GM18507 (cell line): ENCODE results near the gene ASCC2.

ENCODE experiments used
- DNase-seq: peaks from one replicate; pipeline ENCODE4 v3.0.0; 2011; ENCODE audit warnings: low read depth; ENCODE audit not compliant: insufficient read length; ENCODE audit errors: extremely low spot score
- FAIRE-seq: peaks from 2 replicates; lab custom pipeline; 2011; peaks lifted over from hg19 to GRCh38; lab: Jason Lieb, UNC

ASCC2 gene

GRCh38 chr22:29821291-29822016 lies 16.6 kb downstream of the ASCC2 start:
- FAIRE-seq (peak; percentile 87), DNase-seq (peak; percentile 60)

DNA sequence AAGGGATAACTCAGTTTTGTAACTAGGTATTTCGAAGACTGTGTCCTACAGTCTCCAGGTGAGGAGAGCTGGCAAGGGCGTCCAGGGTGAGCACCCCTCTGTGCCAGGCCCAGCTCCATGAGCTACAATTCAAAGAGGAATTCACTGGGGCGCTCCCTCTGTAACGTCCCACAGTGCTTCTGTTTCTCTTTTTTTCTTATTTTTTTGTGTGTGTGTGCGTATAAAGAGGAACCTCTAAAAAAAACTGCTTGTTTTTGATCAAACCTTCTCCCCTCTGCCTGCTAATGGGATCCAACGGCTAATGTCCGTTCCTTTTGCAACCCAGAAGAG lies 17.1 kb downstream of the ASCC2 start:
- FAIRE-seq (no peak), DNase-seq (no peak)

- FAIRE-seq = no peak
- no peak for DNase-seq
Measured at GRCh38 chr22:29819501-29819900, 18.6 kb downstream of the ASCC2 start.

- DNase-seq = no peak
- FAIRE-seq = no peak
Measured at GRCh38 chr22:29817724-29818123, 20.4 kb downstream of the ASCC2 start.

- DNase-seq (no peak), FAIRE-seq (no peak)
Measured at GRCh38 chr22:29816980-29817379, 21.1 kb downstream of the ASCC2 start.

- FAIRE-seq (no peak), DNase-seq (no peak)
Measured at GRCh38 chr22:29816539-29816938, 21.5 kb downstream of the ASCC2 start.

DNA sequence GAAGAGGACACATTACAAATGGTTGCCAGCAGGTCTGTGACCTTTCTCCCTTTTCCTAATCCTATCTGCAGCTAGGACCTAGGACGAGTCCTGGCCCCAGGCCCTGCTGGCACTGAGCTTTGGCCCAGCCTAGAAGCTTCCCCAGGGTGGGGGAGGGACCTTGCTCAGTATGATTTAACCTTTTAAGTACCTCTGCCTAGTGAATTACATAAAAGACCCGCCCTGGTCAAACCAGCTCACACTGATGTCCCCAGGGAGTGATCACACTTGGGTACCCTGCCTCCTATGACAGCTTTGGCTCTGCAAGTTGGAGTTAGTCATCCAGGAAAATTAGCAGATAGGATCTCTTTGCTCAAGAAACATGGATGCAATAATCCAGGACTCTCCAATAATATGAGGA lies 21.9 kb downstream of the ASCC2 start:
- FAIRE-seq (no peak), DNase-seq (no peak)

DNA sequence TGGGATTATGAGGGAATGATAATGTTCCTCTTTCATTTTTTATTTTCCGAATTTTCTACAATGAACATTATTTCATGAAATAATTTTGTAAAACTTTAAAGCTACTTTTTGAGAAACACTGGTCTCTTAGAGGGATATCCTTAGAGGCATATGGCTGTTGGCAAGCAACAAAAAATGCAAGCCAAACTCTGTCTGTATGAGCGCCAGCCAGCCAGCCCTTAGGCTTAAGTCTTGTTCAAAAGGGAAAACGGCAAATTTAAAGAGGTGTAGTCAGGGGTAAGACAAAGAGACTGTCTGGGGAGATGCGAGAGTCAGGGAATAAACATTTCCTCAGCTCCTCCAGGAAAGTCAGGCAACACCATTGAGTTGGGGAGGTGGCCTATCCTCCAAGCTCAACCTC lies 22.5 kb downstream of the ASCC2 start:
- FAIRE-seq (no peak), DNase-seq (no peak)

DNA sequence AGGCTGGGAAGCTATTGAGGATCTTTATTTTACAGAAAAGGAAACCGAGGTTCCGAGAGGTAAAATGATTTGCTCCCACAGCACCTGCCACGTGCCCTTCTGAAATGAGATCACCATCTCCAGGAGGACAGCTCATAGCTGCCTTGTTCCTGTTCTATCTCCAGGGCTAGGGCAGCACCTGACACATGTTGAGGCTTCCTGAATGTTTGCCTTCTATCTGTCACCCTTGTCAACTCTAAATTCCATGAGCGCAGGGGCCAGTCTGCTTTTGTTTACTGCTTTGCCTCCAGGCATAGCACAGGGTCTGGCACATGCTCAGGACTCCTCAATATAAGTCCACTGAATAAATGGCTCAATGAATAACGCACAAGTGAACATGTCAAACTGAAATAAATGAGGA lies 24.1 kb downstream of the ASCC2 start:
- DNase-seq (no peak), FAIRE-seq (no peak)

GRCh38 chr22:29813563-29813962 lies 24.5 kb downstream of the ASCC2 start:
- FAIRE-seq = no peak
- DNase-seq = no peak

- FAIRE-seq (no peak), DNase-seq (no peak)
Measured at GRCh38 chr22:29813126-29813525, 24.9 kb downstream of the ASCC2 start.

DNA sequence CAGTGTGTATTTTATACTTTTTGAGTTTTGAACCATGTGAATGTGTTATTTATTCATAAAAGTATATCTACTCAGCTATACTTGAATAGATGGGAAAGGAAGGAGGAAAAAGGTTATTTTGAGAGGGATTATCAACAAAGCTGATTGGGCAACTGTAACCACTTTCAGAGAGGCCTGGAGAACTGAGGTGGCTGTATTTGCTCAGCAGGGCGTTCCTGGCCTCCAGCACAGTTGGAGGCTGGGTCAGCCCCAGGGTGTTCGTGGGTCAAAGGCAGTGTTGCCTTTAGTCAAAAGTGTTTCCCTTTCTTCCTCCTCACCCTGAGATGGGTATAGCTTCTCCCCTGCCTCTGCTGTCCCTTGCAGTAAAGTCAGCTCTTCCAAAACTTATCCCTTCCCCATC lies 26.7 kb downstream of the ASCC2 start:
- no peak for DNase-seq
- no peak for FAIRE-seq

DNA sequence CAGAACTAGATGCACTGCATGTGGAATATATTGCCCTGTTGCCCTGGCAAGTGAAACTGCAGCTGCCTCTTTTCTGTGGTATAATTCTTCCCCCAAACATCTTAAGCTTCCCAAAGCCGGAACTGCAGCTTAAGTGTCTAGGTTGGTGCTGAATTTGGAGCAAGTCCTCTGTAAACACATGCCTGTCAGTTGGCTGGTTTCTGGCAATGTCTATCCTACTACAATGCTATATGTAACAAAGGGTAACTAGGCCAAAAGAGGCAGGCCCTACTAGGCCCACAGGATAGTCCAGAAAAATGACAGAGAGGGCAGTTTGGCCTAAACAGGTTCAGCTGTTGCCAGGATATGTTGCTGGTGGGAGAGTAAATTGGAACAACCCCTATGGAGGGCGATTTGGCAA lies 27.9 kb downstream of the ASCC2 start:
- FAIRE-seq = no peak
- no peak for DNase-seq

DNA sequence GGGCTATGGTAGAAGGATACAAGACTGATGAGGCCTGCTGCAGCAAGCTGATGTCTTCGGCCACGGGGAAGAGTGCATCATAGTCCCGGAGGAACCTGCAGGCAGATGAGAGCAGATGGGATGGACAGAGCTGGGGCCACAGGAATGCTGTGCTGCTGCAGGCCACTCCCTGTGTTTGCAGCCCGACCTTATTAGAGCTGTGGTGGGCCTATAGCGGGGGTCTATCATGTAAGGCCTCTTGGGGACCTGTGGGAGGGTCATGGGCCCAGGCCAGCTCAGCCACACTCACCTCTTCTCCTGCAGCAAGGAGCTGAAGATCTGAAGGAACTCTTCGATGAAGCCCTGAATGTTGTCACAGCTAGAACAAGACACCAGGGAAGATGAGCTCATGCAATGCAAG lies 31.9 kb downstream of the ASCC2 start:
- no peak for DNase-seq
- no peak for FAIRE-seq

- no peak for DNase-seq
- no peak for FAIRE-seq
Measured at GRCh38 chr22:29804985-29805384, 33.1 kb downstream of the ASCC2 start.

- no peak for DNase-seq
Measured at GRCh38 chr22:29803190-29803589, 34.9 kb downstream of the ASCC2 start.

DNA sequence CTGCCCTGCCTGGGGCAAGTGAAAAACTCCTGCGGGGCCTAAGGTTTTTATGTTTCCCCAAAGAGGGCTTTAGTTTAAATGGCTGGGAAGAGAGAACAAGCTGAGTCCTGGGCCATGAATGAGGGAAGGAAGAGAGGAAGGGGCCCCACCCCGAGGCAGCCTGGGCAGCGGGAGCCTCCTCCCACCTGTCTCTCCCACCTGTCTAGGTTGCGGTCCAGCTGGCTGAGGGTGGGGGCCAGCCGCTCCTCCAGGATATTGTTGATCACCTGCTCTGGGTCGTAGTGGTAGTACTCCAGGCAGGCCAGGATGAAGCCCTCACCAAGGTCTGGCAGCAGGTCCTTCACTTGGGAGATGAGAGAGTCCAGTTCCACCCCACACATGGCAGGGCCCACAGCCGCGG lies 36.3 kb downstream of the ASCC2 start:
- no peak for FAIRE-seq
- no peak for DNase-seq

More at GRCh38 chr22:29803190-29803589, 34.9 kb downstream of the ASCC2 start:
- FAIRE-seq = no peak

- DNase-seq (no peak), FAIRE-seq (no peak)
Measured at GRCh38 chr22:29801153-29801552, 36.9 kb downstream of the ASCC2 start.

GRCh38 chr22:29799217-29799680 lies 38.8 kb downstream of the ASCC2 start:
- FAIRE-seq (no peak), DNase-seq (no peak)

DNA sequence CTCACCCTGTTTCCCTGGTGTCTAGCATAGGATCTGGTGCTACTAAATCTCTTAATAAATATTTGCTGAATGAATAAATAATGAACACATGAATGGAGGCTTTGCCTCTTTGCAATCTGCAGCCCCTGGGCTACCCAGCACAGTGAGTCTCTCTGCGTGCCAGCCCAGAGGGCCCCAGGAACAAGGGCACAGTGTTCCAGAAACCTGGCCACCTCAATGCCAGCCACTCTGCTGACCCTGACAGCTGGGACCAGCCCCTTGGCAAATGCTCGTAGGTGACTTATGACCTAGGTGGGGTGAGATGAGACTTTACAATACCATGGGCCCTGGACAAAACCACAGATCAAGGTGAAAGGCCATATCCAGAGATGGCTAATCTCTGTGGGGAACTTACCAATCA lies 39.3 kb downstream of the ASCC2 start:
- no peak for DNase-seq
- no peak for FAIRE-seq

DNA sequence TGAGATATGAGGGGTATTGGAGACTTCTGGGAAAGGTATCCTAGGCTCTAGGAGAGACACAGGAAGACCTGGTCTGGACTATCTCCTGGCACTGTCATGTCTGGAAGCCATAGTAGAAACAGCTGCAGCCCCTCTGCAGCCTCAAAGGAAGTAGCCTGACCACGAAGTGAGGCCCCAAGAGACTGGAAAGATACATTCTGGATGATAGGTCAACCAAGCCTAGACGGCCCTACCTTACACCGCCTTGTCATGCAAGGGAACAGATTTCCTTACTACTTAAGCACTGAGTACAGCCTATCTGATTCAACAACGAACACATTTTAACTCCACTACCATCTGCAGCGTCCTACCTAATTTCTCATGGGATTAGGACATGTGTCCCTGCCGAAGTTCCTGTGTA lies 39.8 kb downstream of the ASCC2 start:
- peak; percentile 4 for DNase-seq
- peak; percentile 45 for FAIRE-seq

DNA sequence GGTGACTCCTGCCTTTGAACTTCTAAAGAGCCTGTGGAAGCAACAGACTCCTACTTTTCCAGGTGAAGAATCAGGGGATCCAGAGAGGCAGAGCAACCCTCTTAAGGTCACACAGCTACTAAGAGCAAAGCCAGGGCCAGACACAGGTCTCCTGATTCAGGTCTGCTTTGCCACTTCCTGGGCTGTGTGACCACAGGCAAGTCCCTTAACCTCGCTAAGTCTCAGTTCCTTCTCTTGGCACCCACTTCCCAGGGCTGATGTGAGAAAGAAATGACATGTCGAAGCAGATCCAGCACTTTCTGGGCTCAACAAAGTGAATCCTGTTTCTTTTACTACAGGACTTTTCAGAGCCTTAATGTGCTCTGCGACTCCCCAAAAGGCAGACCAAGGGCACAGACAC lies 40.7 kb downstream of the ASCC2 start:
- FAIRE-seq = peak; percentile 73
- peak; percentile 23 for DNase-seq
